Right kidney (tissue), 1 donor: ENCODE data around the gene MBD3L2.
"Not testable (repeated sequence)": the region's sequence is repeated elsewhere in the genome, so short reads cannot be mapped to it uniquely, and the experiment has no call there.

Experiments
- DNase-seq: peaks from one replicate; pipeline ENCODE4 v3.0.0-alpha.2; 2016

MBD3L2 gene

GRCh38 chr19:7063339-7063738, 14.2 kb downstream of the MBD3L2 start:
- no peak for DNase-seq

GRCh38 chr19:7063764-7064418, 14.8 kb downstream of the MBD3L2 start:
- DNase-seq = no peak

GRCh38 chr19:7067122-7067521, 18.0 kb downstream of the MBD3L2 start:
- DNase-seq = not testable (repeated sequence)

- DNase-seq = no peak
Measured at GRCh38 chr19:7067716-7068115, 18.6 kb downstream of the MBD3L2 start.

- no peak for DNase-seq
Measured at GRCh38 chr19:7068599-7068998, 19.5 kb downstream of the MBD3L2 start.

GRCh38 chr19:7069042-7069903, 20.2 kb downstream of the MBD3L2 start, which contains the start of gene ZNF557:
Gene ZNF557 (plus strand): TSS chr19:7069703. CDS start chr19:7075075, 5,372 bp downstream.
- peak; percentile 98 for DNase-seq

GRCh38 chr19:7069904-7070226, 20.7 kb downstream of the MBD3L2 start:
- DNase-seq = no peak

GRCh38 chr19:7072541-7072940, 23.4 kb downstream of the MBD3L2 start:
- DNase-seq = no peak

- no peak for DNase-seq
Measured at GRCh38 chr19:7074705-7075282, 25.7 kb downstream of the MBD3L2 start.

- DNase-seq = no peak
Measured at GRCh38 chr19:7076151-7076550, 27.0 kb downstream of the MBD3L2 start.

GRCh38 chr19:7078008-7078407, 28.9 kb downstream of the MBD3L2 start:
- DNase-seq = no peak

GRCh38 chr19:7083076-7083956, 34.2 kb downstream of the MBD3L2 start:
- peak; percentile 15 for DNase-seq

- DNase-seq = no peak
Measured at GRCh38 chr19:7088999-7089398, 39.9 kb downstream of the MBD3L2 start.

- no peak for DNase-seq
Measured at GRCh38 chr19:7098096-7098495, 49.0 kb downstream of the MBD3L2 start.

- DNase-seq = peak; percentile 96
Measured at GRCh38 chr19:7098701-7099596, 49.8 kb downstream of the MBD3L2 start.

GRCh38 chr19:7099597-7099921, 50.4 kb downstream of the MBD3L2 start:
- no peak for DNase-seq
